Left lung (tissue), 14 donors: ENCODE data around the gene USP6. TPM values are rescaled to one million over a fixed set of nuclear protein-coding genes. Genes with fewer than 3 reads are reported as not detected.
"Not testable (repeated sequence)": the region's sequence is repeated elsewhere in the genome, so short reads cannot be mapped to it uniquely, and the experiment has no call there.

Source experiments
- ATAC-seq: fragments of 200-7000 bp; cut with Tn5 transposase; one replicate; pipeline ENCODE4 v1.9.1; 2020; ENCODE audit warnings: moderate library complexity
- DNase-seq, 4 donors: peaks; one replicate each; pipeline ENCODE4 v3.0.0-alpha.2; 2013 to 2020
- H3K27ac ChIP-seq, 2 donors: fragments of 200-600 bp; sonication (generic) in 1 of 2; one replicate each; pipeline versions ENCODE4 v1.5.0 to v1.8.0; 2020 to 2021
- H3K27me3 ChIP-seq, 2 donors: fragments of 200-600 bp; sonication (generic) in 1 of 2; one replicate each; pipeline versions ENCODE4 v1.5.0 to v1.8.0; 2020 to 2021
- H3K36me3 ChIP-seq, 2 donors: fragments of 200-600 bp; sonication (generic) in 1 of 2; one replicate each; pipeline versions ENCODE4 v1.5.0 to v1.8.0; 2020 to 2021
- H3K4me1 ChIP-seq, 2 donors: fragments of 200-600 bp; one replicate each; pipeline ENCODE4 v1.8.0; 2021
- H3K4me3 ChIP-seq, 2 donors: fragments of 200-600 bp; sonication (generic) in 1 of 2; one replicate each; pipeline versions ENCODE4 v1.5.0 to v1.8.0; 2020 to 2021; ENCODE audit warnings: mild to moderate bottlenecking in 1 of 2
- H3K9me3 ChIP-seq, 2 donors: fragments of 200-600 bp; sonication (generic) in 1 of 2; one replicate each; pipeline versions ENCODE4 v1.5.0 to v1.8.0; 2020 to 2021
- CTCF ChIP-seq, 2 donors: fragments of 200-600 bp; sonication (generic) in 1 of 2; IDR thresholded peaks; one replicate each; pipeline versions ENCODE4 v1.5.0 to v1.8.0; 2021; ENCODE audit warnings: antibody characterized with exemption in 2 of 2
- intact Hi-C, 2 donors: fragments of 100-400 bp; cut with DNase I; formaldehyde crosslinking; loops; one replicate each; pipeline versions ENCODE4 v1.11.2 to v1.14.2; 2022
- long read RNA-seq, 12 donors: library from polyadenylated mRNA in 2 of 12; unstranded in 2 of 12; transcript quantifications; one replicate each; pipeline ENCODE4 v2.0.0 and lab custom pipeline, GENCODE V29; 2019 to 2026
- polyA plus RNA-seq, 6 donors: library from polyadenylated mRNA; unstranded; fragments of 120-200 nt; gene quantifications; one replicate each; pipeline ENCODE4 v1.2.1, GENCODE V29; 2013; ENCODE audit not compliant: insufficient read length in 6 of 6
- total RNA-seq, 2 donors: library from RNA; stranded (reverse); fragmentation: NEBNext Ultra II Directional; extraction: Animal tissue kit (Norgen Biotek cat#: 25700); gene quantifications; one replicate each; pipeline ENCODE4 v1.2.1, GENCODE V29; 2021
- donor health status: DM: no; HTN: yes; CAD: no.
- donor health status: DM: no; HTN: no; CAD: no.

USP6 gene
- total RNA-seq = under 1 TPM; 0.15 to 0.21 TPM
- 10 to 100 TPM in 3 of 6 donors, 1 to 10 TPM in 3; 2.0 to 16.5 (median 11.4) TPM for polyA plus RNA-seq
- long read RNA-seq, donor 1, partial matches to known transcripts = 11 of 11 reads
- long read RNA-seq, donor 1, other reads (novel, unspliced or antisense) = 0 of 11 reads
- long read RNA-seq, donor 2 = 0 reads
- long read RNA-seq, donor 3 = 0 reads
- long read RNA-seq, donor 4 = 0 reads
- long read RNA-seq, donor 5 = 0 reads
- long read RNA-seq, donor 6 = 0 reads
- long read RNA-seq, donor 7 = 0 reads
- long read RNA-seq, donor 8 = 0 reads
- long read RNA-seq, donor 9 = 0 reads
- long read RNA-seq, donor 10 = 0 reads
- long read RNA-seq, donor 11 = 0 reads
- long read RNA-seq, donor 12 = 0 reads

GRCh38 chr17:5115673-5116651, at the start of gene USP6:
TSS of gene USP6 (plus strand) at chr17:5116032. CDS start at chr17:5130368, 14,336 bp downstream.
- TF ChIP-seq CTCF (IDR thresholded peaks at IDR 0.05) = no peak
- Histone ChIP-seq H3K9me3 (no peaks in the 10 kb centered on the region), H3K36me3 (peaks cover 0 to 13% of the 10 kb centered on the region in 2 donors), H3K4me1 (peaks cover 0 to 4% of the 10 kb centered on the region in 2 donors), H3K27ac (no peak within 1 kb of the TSS), H3K27me3 (peaks cover 26 to 49% of the 10 kb centered on the region in 2 donors), H3K4me3 (no peak within 1 kb of the TSS)
- intact Hi-C loops = no loop called here
- DNase-seq (no peak), ATAC-seq (no peak)

GRCh38 chr17:5068236-5068635, 47.6 kb upstream of the USP6 start:
- Histone ChIP-seq H3K27me3 (no peaks in the 10 kb centered on the region), H3K36me3 (no peaks in the 10 kb centered on the region), H3K4me1 (no peaks in the 10 kb centered on the region), H3K27ac (no peak overlapping the region), H3K9me3 (no peaks in the 10 kb centered on the region), H3K4me3 (no peak overlapping the region)
- DNase-seq = no peak
- no peak for ATAC-seq
- TF ChIP-seq CTCF (IDR thresholded peaks at IDR 0.05) = no peak
- intact Hi-C loops = loop anchor here in 1 of 2 donors (10.0 kb wide), 1 partner anchor 83 kb away; the partner anchor contains the start of gene CAMTA2

- ATAC-seq (no peak), DNase-seq (no peak)
- H3K9me3 ChIP-seq = no peaks in the 10 kb centered on the region
- intact Hi-C loops = loop anchor here in 1 of 2 donors (10.0 kb wide), 1 partner anchor 85 kb away; the partner anchor contains the start of gene CAMTA2
- TF ChIP-seq CTCF (IDR thresholded peaks at IDR 0.05) = no peak
- no peak overlapping the region for H3K27ac ChIP-seq
- H3K4me3 ChIP-seq = no peak overlapping the region
- no peaks in the 10 kb centered on the region for H3K4me1 ChIP-seq
- H3K36me3 ChIP-seq = no peaks in the 10 kb centered on the region
- H3K27me3 ChIP-seq = no peaks in the 10 kb centered on the region
Measured at GRCh38 chr17:5069724-5070123, 46.1 kb upstream of the USP6 start.

GRCh38 chr17:5075472-5075871, 40.4 kb upstream of the USP6 start:
- ATAC-seq, DNase-seq, H3K9me3 ChIP-seq, H3K36me3 ChIP-seq, intact Hi-C loops, H3K27ac ChIP-seq, H3K4me3 ChIP-seq, H3K27me3 ChIP-seq: not testable (repeated sequence)
- H3K4me1 ChIP-seq = peaks cover 9 to 17% of the 10 kb centered on the region in 2 donors

GRCh38 chr17:5077275-5077674, 38.6 kb upstream of the USP6 start:
- intact Hi-C loops = not testable (repeated sequence)
- peak overlapping the region in 1 of 2 donors; percentile 72 for H3K4me3 ChIP-seq

GRCh38 chr17:5077781-5078105, 38.1 kb upstream of the USP6 start:
- ATAC-seq (peak; percentile 23), DNase-seq (no peak)
- Histone ChIP-seq H3K27ac (peak overlapping the region; percentile 70 to 83), H3K36me3 (no peaks in the 10 kb centered on the region), H3K4me1 (peaks cover 9 to 17% of the 10 kb centered on the region in 2 donors), H3K4me3 (peak overlapping the region; percentile 54 to 72), H3K9me3 (peaks cover 0 to 5% of the 10 kb centered on the region in 2 donors), H3K27me3 (no peaks in the 10 kb centered on the region)
- intact Hi-C loops = no loop called here
- no peak for TF ChIP-seq CTCF (IDR thresholded peaks at IDR 0.05)

More at GRCh38 chr17:5077275-5077674, 38.6 kb upstream of the USP6 start:
- H3K4me1 ChIP-seq = peaks cover 9 to 17% of the 10 kb centered on the region in 2 donors
- H3K27me3 ChIP-seq, H3K36me3 ChIP-seq, DNase-seq, H3K9me3 ChIP-seq, ATAC-seq: not testable (repeated sequence)
- peak overlapping the region in 1 of 2 donors; percentile 83 for H3K27ac ChIP-seq
